Measurements from ENCODE around the gene MARCHF3. TPM values are rescaled to one million over a fixed set of nuclear protein-coding genes. Genes with fewer than 3 reads are reported as not detected.

MARCHF3 gene
- total RNA-seq, 1 donor from 2014 or later = 3.1 TPM

DNA sequence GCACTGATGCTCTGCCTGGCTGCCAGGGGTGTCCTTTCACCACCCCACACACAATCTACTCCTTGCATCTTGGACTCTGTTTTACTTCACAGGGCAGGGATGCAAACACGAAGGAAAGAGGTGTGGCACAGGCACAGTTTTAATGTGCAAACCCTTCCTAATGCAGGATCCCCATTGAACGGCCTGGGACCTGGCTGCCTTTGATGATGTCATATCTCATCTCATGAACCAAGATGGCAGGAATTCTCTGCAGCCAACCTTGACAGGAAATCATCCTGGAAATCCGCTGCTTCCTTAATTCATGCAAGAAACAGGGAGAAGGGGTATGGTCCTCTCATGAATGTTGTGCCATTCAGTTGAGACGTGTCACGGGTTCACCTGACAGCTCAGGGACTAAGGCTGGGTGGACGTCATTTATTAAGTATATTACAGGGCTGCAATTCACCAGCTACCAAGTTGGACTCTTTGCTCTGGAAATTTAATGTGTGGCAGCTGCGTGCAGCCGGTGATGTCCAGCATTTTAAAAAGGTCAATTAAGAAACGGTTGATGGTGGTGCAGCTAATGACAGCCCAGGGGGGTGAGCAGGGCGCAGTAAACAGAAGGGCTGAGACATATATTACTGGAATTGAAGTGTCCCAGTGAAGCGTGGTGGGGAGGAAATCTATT is 161.9 kb downstream of the MARCHF3 start:
- DNase-seq (ENCODE audit: low read depth, low spot score) = no peak
- TF ChIP-seq, protein P1, sequence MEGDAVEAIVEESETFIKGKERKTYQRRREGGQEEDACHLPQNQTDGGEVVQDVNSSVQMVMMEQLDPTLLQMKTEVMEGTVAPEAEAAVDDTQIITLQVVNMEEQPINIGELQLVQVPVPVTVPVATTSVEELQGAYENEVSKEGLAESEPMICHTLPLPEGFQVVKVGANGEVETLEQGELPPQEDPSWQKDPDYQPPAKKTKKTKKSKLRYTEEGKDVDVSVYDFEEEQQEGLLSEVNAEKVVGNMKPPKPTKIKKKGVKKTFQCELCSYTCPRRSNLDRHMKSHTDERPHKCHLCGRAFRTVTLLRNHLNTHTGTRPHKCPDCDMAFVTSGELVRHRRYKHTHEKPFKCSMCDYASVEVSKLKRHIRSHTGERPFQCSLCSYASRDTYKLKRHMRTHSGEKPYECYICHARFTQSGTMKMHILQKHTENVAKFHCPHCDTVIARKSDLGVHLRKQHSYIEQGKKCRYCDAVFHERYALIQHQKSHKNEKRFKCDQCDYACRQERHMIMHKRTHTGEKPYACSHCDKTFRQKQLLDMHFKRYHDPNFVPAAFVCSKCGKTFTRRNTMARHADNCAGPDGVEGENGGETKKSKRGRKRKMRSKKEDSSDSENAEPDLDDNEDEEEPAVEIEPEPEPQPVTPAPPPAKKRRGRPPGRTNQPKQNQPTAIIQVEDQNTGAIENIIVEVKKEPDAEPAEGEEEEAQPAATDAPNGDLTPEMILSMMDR (conservative IDR thresholded peaks at IDR 0.05) = no peak
- Mint-ChIP-seq H3K36me3 (ENCODE audit: low read depth) (peaks cover 8% of the 10 kb centered on the region), H3K9me3 (no peaks in the 10 kb centered on the region), H3K4me3 (peak overlapping the region; percentile 80), H3K27ac (ENCODE audit: unreplicated experiment) (peak overlapping the region; percentile 93), H3K27me3 (ENCODE audit: low read depth) (no peaks in the 10 kb centered on the region), H3K4me1 (peaks cover 34% of the 10 kb centered on the region)

DNA sequence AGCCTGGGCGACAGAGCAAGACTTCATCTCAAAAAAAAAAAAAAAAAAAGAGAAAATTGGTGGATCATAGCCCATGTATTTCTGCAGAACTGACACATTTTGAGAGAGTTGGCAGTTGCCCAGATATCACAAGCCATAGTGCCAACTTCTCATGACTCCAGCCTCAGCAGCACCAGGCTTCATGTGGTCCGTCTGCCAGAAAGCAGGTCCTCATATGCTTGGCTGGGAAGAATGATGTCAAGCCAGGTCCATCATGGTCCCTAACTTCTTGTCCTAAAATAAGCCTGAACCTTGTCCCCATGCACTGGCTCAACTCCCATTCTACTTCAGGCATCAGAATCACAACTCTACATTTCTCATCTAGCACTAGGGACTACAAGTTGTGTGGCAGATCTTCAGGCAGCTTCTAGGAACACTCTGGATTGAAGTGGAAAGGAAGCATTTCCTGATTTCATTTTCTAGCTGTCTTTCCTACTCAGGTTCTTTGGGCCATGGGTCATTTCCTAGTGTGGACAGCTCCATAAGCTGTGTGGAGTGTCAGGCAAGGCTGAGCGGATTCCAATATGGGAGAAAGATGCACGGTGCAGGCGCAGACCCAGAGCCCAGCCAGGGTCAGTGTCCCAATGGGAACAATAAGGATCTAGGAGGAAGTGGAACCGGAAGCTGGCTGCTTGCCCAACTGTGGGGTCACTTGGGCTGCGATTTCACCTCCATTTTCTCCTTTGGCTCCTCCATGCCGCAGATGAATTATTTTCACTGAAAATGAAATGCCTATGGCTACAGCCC is 163.3 kb downstream of the MARCHF3 start:
- Mint-ChIP-seq H3K27me3 (ENCODE audit: low read depth) (no peaks in the 10 kb centered on the region), H3K36me3 (ENCODE audit: low read depth) (peaks cover 10% of the 10 kb centered on the region), H3K4me1 (peaks cover 30% of the 10 kb centered on the region), H3K4me3 (no peak overlapping the region), H3K9me3 (no peaks in the 10 kb centered on the region), H3K27ac (ENCODE audit: unreplicated experiment) (no peak overlapping the region)
- no peak for DNase-seq (ENCODE audit: low read depth, low spot score)
- TF ChIP-seq, protein P1 (conservative IDR thresholded peaks at IDR 0.05) = no peak

DNA sequence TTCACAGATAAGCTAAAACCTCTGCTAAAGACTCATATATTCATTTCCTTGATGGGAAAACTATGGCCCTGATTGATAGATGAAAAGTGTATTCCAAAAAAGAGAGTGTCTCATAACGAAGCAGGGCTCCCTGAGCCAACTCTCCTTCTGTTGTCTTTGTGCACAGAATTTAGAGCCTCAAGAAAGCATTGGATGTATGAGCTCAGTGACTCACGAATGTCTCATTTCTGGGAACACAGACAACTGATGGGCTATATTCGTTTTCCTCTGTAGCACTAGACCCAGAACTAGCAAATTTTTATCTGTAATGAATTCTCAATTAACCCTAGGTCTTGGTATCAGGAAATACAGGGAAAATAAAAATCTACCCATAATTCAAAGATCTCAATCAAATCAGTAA is 165.1 kb downstream of the MARCHF3 start:
- peaks cover 19% of the 10 kb centered on the region for H3K4me1 Mint-ChIP-seq
- no peak overlapping the region for H3K27ac Mint-ChIP-seq (ENCODE audit: unreplicated experiment)
- TF ChIP-seq, protein P1 (conservative IDR thresholded peaks at IDR 0.05) = no peak
- no peak overlapping the region for H3K4me3 Mint-ChIP-seq
- no peak for DNase-seq (ENCODE audit: low read depth, low spot score)
- H3K36me3 Mint-ChIP-seq (ENCODE audit: low read depth) = peaks cover 10% of the 10 kb centered on the region
- H3K9me3 Mint-ChIP-seq = no peaks in the 10 kb centered on the region
- no peaks in the 10 kb centered on the region for H3K27me3 Mint-ChIP-seq (ENCODE audit: low read depth)

DNA sequence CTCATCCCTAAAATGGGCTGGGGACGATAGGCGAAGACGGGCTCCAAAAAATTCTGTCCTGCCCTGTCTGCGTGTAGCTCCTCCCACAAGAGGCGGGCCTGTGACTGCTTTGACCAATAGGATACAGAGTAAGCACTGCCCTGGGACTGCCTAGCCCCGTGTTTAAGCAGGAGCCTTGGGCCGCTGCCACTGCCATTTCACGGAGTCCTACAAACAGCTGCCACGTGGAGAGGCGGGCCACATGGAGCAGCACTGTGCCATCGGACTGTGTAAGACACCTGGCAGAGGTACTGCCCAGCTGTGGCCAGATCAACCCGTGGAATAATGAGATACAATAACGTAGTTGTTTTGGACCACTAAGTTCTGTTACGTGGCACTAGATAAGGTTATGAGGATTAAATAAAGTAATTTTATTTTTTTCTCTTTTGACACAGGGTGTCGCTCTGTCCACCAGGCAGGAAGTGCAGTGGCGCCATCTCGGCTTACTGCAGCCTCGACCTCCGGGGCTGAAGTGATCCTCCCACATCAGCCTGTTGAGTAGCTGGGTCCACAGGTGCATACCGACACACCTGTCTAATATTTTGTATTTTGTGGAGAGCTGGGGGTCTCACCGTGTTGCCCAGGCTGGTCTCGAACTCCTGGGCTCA is 166.2 kb downstream of the MARCHF3 start:
- Mint-ChIP-seq H3K36me3 (ENCODE audit: low read depth) (peaks cover 10% of the 10 kb centered on the region), H3K9me3 (no peaks in the 10 kb centered on the region), H3K27me3 (ENCODE audit: low read depth) (no peaks in the 10 kb centered on the region), H3K4me1 (peaks cover 9% of the 10 kb centered on the region), H3K4me3 (no peak overlapping the region), H3K27ac (ENCODE audit: unreplicated experiment) (no peak overlapping the region)
- DNase-seq (ENCODE audit: low read depth, low spot score) = no peak
- TF ChIP-seq, protein P1 (conservative IDR thresholded peaks at IDR 0.05) = no peak

DNA sequence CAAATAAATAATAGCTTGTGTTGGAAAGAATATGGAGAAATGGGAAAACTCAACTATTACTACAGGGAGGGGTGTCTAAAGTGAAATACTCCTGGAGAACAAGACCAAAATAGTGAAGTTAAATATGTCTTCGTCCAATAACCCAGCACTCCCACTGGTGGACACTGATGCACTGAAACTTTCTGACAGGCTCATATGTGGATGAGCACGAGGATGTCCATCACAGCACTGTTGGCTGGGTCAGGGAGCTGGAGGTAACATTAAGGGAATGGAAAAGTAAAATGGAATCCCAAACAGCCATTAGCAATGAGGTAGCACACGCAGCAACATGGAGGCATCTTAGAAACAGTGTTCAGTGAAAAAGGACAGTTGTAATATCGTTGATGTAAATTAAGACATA is 167.0 kb downstream of the MARCHF3 start:
- H3K9me3 Mint-ChIP-seq = no peaks in the 10 kb centered on the region
- no peak overlapping the region for H3K27ac Mint-ChIP-seq (ENCODE audit: unreplicated experiment)
- TF ChIP-seq, protein P1 (conservative IDR thresholded peaks at IDR 0.05) = no peak
- no peaks in the 10 kb centered on the region for H3K27me3 Mint-ChIP-seq (ENCODE audit: low read depth)
- H3K4me1 Mint-ChIP-seq = peaks cover 1% of the 10 kb centered on the region
- H3K36me3 Mint-ChIP-seq (ENCODE audit: low read depth) = peaks cover 10% of the 10 kb centered on the region
- H3K4me3 Mint-ChIP-seq = no peak overlapping the region
- DNase-seq (ENCODE audit: low read depth, low spot score) = no peak
